ENCODE measurements around the gene GIGYF2.

GIGYF2 gene, protein sequence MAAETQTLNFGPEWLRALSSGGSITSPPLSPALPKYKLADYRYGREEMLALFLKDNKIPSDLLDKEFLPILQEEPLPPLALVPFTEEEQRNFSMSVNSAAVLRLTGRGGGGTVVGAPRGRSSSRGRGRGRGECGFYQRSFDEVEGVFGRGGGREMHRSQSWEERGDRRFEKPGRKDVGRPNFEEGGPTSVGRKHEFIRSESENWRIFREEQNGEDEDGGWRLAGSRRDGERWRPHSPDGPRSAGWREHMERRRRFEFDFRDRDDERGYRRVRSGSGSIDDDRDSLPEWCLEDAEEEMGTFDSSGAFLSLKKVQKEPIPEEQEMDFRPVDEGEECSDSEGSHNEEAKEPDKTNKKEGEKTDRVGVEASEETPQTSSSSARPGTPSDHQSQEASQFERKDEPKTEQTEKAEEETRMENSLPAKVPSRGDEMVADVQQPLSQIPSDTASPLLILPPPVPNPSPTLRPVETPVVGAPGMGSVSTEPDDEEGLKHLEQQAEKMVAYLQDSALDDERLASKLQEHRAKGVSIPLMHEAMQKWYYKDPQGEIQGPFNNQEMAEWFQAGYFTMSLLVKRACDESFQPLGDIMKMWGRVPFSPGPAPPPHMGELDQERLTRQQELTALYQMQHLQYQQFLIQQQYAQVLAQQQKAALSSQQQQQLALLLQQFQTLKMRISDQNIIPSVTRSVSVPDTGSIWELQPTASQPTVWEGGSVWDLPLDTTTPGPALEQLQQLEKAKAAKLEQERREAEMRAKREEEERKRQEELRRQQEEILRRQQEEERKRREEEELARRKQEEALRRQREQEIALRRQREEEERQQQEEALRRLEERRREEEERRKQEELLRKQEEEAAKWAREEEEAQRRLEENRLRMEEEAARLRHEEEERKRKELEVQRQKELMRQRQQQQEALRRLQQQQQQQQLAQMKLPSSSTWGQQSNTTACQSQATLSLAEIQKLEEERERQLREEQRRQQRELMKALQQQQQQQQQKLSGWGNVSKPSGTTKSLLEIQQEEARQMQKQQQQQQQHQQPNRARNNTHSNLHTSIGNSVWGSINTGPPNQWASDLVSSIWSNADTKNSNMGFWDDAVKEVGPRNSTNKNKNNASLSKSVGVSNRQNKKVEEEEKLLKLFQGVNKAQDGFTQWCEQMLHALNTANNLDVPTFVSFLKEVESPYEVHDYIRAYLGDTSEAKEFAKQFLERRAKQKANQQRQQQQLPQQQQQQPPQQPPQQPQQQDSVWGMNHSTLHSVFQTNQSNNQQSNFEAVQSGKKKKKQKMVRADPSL (N-terminal part only)

DNA sequence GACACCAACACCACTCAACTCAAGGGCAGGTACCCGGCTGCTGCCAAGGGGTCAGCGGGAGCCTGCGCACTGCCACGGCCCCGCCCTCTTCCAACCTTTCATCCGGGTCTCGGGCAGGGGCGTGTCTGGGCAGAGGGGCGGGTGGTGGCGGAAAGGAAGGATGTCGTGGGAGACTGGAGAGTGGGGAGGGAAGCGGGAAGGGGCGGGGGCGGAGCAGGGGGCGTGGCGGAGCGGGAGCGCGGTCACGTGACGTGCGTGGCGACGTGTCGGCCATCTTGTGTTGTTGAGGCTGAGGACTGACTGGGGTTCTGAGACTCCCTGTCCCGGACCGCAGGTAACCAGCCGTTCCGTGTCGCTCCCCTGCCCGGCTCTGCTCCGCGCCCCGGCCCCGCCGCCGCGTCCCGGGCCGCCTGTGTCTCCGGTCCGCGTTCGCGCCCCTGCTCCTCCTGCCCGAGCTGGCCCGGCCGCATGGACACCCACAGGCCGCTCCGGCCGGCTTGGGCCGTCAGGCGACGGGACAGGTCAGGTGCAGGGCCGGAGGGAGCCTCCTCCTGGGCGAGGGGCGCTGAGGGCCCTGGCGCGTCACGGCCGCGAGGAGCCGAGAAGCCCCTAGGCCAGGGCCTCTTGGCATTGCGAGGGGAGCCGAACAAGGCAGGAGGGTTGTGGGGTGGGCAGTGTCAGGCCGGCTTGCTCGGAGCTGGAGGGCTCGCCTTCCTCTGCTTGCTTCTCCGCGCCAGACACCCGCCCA is at the start of gene GIGYF2:
Gene GIGYF2 (plus strand): TSS at position 273 of the 748 bp plus-strand sequence. CDS start 37,867 bp downstream, outside the sequence.
- no peak for TF ChIP-seq CTCF (IDR thresholded peaks at IDR 0.05; ENCODE audit: control insufficient read depth, extremely low read depth, insufficient read depth)
- peak within 1 kb of the TSS; percentile 94 for H3K4me3 ChIP-seq (ENCODE audit: low read depth, low read length)
- peak; percentile 89 for DNase-seq (ENCODE audit: low read depth)

DNA sequence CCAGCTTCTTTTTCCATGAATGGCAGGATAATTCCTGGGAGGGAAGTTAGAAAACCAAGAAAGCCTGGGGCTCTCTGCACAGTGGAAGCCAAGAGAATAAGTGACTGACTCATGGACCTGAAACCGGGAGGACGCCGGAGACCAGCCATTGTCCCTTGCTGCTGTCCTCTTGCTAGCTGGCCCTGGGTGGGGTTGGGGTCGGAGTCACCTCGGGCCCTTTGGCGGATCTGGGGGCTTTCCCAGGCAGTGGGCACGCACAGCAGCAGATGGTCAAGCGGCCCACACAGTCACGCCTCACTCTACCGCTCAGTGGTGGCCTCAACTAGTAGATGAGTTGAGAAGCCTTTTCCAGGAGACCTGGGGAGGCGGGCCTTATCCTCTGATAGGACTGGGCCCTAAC is 48.1 kb upstream of the GIGYF2 start:
- H3K4me3 ChIP-seq (ENCODE audit: low read depth, low read length), result no peak overlapping the region
- DNase-seq (ENCODE audit: low read depth), result no peak
- no peak for TF ChIP-seq CTCF (IDR thresholded peaks at IDR 0.05; ENCODE audit: control insufficient read depth, extremely low read depth, insufficient read depth)

DNA sequence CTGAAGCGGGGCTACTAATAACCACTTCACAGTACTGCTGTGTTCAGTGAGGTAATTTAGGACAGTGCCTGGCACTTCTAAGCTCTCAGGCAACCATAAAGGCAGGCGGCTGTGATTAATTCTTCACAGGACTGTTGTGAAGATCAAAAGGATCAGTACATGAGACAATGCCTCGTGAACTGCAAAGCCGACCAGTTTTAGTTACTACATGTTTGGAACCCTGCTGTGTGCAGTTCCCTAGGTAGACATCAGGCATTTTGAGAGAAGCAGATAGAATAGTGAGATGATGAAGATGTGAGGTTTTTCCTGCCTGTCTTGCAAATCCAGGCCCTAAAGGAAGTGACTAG is 44.7 kb upstream of the GIGYF2 start:
- TF ChIP-seq CTCF (IDR thresholded peaks at IDR 0.05; ENCODE audit: control insufficient read depth, extremely low read depth, insufficient read depth), result no peak
- no peak overlapping the region for H3K4me3 ChIP-seq (ENCODE audit: low read depth, low read length)
- DNase-seq (ENCODE audit: low read depth), result no peak

- TF ChIP-seq CTCF (IDR thresholded peaks at IDR 0.05; ENCODE audit: control insufficient read depth, extremely low read depth, insufficient read depth), result no peak
- H3K4me3 ChIP-seq (ENCODE audit: low read depth, low read length), result no peak overlapping the region
- no peak for DNase-seq (ENCODE audit: low read depth)
Measured at GRCh38 chr2:232653441-232653840, 43.7 kb upstream of the GIGYF2 start.

DNA sequence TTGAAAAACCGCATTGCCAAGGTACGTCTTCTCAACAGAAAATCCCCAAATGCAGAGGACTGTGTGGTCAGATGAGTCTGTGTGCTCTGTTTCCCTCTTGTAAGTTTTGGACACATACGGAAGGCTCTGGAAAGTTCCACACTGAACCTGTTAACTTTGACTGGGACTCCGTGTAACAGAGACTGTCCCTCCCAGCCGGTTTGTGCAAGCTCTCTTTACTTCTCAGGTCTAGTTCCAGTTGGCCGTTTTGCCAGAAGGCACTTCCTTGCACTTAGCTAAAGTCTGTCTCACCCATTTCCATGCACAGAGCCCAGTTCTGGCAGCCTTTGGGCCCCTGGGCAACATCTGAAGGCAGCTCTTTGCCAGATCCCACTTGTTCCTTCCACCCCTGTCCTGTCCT is 41.7 kb upstream of the GIGYF2 start:
- TF ChIP-seq CTCF (IDR thresholded peaks at IDR 0.05; ENCODE audit: control insufficient read depth, extremely low read depth, insufficient read depth), result no peak
- no peak overlapping the region for H3K4me3 ChIP-seq (ENCODE audit: low read depth, low read length)
- peak; percentile 54 for DNase-seq (ENCODE audit: low read depth)

- H3K4me3 ChIP-seq (ENCODE audit: low read depth, low read length), result no peak overlapping the region
- no peak for DNase-seq (ENCODE audit: low read depth)
- peak; percentile 23; the same call in 1 of the 2 replicates for TF ChIP-seq CTCF (IDR thresholded peaks at IDR 0.05; ENCODE audit: control insufficient read depth, extremely low read depth, insufficient read depth)
Measured at GRCh38 chr2:232658217-232658785, 38.8 kb upstream of the GIGYF2 start.

Measured in LNCaP clone FGC (cell line).